Amniotic epithelial cell (primary cell): ENCODE data around the gene OAT.

ENCODE experiments used
- DNase-seq: peaks from one replicate; pipeline ENCODE4 v3.0.0-alpha.2; 2010; ENCODE audit warnings: low read depth

Gene OAT

DNA sequence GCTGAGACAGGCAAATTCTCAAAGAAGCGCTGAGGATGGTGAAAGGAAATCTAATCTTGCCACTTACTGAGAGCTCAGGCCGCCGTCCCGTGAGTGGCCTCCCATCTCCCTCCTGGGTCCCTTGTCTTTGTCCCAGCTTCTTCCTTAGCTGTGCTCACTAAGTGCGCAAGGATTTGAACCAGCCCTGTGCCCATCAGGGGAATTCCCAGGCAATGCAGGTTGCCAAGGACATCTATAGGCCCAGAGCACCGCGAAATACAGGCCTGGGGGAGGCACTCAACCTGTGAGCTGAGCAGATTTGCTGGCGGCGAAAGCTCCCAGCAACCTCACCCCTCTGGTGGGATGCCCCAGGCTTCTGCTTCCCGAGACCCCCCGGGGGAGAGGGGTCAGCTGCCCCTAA lies 64.8 kb downstream of the OAT start:
- DNase-seq, result no peak

DNA sequence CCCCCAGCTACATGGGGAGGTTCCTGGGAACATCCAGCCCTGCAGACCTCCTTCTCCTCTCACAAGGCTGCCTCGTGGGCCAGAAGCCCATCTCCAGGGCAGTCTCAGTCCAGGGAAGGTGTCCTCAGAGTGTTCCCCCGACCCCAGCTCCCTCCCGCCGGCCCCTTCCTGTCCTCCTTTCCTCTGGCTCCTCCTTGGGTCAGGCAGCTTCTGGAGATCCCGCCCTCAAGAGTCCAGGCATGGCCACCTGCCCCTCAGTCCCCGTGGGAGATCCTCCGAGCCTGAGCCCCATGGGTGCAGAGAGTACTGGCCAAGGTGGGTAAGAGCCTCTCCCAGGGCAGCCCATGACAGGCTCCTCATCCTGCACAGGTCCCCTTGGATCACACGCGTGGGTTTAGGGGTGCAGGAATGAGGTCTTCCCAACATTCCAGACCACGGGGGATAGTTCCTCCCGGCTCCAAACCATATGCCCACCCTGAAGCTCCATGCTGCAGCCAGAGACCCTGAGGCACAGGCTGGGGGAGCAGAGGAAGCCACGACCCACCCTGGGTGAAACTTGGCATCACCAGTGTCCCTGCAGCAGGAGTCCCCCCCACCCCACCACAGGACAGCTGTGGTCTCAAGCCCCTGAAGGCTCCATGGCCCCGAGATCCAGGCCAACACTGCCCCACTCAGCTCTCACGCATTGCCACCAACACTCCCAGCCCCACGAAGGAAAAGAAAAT lies 65.5 kb downstream of the OAT start:
- no peak for DNase-seq

DNA sequence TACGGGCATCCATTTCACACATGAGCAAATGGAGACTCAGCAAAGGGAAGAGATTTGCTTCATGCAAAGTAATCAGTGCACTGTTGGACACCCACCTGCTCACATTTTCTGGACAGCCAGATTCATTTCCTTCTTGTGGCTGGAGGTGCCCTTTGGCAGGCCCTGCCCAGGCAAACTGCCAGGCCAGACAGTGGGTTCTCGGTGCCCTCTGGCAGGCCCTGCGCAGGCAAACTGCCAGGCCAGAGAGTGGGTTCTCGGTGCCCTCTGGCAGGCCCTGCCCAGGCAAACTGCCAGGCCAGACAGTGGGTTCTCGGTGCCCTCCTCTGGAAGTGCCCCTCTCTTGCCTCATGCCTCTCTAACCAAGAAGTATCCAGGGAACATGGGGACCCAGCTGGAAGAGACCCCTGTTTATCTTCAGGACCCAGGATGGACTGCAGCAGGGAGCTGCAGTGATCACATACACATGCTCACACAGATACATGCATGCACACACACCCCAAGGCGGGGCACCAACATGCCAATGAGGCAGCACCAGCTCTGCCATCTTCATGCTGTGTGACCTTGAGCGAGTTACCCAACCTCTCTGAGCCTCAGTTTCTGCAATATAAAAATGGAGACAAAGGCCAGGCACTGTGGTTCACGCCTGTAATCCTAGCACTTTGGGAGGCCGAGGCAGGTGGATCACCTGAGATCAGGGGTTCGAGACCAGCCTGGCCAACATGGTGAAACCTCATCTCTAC lies 67.1 kb downstream of the OAT start:
- no peak for DNase-seq

DNA sequence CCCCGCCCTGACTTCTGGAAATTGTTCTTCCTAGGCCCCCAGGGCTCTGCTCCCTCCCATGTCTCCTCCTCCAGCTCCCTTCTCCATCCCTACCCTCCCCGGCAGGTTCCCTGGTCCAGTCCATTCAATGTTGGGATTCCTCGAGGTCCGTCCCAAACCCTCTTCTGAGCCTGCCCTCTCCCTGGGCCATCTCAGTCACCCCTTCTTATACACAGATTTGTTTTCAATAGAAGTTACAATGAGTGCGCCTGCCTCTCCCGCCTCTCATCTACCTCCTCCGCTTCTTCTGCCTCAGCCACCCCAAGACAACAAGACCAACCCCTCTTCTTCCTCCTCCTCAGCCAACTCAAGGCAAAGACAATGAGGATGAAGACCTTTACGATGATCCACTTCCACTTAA lies 67.9 kb downstream of the OAT start:
- no peak for DNase-seq

DNA sequence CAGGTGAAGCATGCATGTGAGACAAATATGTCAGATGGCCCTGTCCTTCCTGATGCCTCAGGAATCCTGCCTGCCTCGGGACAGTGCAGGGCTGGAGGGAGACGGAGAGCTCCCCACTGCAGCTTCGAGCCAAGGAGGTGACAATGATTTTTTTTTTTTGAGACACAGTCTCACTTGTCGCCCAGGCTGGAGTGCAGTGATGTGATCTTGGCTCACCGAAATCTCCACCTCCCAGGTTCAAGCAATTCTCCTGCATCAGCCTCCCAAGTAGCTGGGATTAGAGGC lies 68.8 kb downstream of the OAT start:
- DNase-seq, result no peak

DNA sequence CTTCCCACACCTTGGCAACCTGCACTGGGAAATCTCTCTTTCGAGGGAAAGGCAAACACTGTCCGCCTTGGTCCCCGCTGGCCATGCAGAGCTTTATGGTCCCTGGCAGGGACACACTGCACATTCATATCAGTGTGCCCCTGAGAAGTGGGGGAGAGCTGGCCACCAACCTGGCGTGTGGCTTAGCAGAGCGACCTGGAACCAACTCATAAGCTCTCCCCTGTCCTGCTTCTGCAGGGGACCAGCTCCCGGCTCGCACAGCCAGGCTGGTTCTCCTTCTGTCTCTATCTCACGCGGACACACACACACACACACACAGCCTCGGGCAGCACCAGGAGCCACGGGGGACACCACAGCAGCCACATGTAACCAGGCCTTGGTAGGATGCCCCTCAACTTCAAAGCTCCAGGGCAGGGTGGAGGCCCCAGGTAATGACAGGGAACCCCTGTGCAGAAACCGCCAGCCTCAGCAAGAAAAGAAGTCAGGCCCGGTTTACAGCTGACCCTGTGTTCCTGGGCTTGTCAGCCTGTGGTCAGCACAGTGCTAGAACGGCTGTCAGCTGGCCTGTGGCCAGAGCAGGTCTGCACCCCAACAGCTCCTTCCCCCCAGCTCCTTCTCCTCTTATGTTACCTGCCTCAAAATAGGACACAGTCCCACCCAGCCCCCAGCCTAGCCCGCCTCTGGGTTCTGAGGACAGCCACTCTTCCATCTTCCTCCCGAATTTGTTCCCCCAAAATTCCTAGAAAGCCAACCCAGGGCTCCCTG lies 69.3 kb downstream of the OAT start:
- no peak for DNase-seq

DNA sequence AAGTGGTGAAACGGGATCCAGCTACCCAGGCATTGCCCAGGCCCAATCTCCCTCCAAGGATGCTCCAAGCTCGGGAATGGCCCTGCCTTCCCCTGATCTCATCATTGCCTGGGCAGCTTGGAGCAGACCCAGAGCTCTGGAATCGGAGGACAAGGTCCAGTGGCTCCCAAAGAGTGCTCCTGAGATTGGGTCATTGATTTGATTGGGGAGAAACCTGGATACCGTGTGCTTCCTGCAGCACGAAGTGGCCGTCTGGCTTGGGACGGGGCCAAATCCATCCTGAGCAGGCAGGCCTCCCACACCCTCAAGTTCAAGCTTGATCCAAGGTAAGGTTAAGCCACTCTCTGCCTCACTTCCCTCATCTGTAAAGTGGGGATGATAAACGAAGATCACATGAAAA lies 69.9 kb downstream of the OAT start:
- DNase-seq, result no peak

DNA sequence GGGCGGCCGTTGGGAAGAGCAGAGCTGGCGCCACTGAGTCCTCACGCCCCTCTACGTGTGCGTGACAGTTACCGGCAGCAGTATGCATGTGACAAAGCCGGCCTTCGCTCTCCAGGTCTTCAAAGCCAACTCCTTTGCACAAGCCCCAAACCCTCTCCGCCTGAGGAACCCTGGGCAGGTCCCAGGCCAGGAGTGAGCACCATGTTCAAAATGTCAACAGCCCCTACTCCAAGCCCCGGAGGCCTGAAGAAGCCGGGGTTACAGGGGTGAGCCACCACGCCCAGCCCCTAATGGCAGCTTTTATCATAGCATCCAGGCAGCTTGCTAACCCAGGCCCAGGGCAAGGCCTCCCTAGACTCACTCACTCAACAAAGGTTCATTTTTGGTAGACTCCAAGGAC lies 70.8 kb downstream of the OAT start:
- no peak for DNase-seq
